GM21737 (cell line): Measurements from ENCODE around the gene COMMD6.
"Not testable (repeated sequence)": the region's sequence is repeated elsewhere in the genome, so short reads cannot be mapped to it uniquely, and the experiment has no call there.

Experiments used
- ATAC-seq: cut with Tn5 transposase; IDR thresholded peaks from one replicate; pipeline ENCODE4 v1.9.1; 2021; ENCODE audit warnings: mild to moderate bottlenecking, moderate library complexity; ENCODE audit not compliant: unreplicated experiment

COMMD6 gene

GRCh38 chr13:75537401-75538365 lies at the start of gene COMMD6:
TSS of gene COMMD6 (minus strand) at chr13:75537841. CDS start at chr13:75537805, 36 bp downstream.
- ATAC-seq = peak; percentile 97

DNA sequence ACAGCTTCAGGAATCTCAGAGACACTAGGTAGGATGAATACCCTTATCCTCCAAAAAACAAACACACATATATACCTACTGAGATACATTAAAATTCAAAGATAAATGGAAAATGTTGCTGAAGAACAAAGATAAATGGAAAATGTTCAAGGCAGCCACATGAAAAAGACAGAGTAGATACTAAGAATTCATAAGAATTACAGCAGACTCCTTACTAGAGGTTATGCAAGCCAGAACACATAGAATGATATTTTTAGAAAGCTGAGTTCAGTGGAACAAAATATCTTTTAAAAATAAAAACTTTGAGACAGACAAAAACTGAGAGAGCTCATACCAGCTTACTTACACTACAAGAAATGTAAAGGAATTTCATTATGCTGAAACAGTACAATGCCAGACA lies 47.5 kb upstream of the COMMD6 start:
- ATAC-seq = no peak

DNA sequence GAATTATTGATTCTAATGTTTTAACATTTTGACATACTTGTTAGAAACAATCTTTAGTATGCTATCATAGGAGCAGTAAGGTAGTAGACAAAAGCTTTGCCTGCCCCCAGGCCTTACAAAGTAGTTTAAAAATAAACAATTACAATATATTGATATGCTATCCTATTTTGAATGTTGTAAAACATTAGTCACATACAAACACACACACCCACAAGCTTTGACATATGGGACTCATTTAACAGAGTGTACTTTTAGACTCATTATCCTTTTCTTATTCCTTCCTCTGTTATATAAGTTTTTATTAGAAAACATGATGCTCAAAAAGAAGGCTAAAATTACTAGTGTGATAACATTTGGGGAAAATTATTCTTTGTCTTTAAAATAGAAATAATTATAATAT lies 45.5 kb upstream of the COMMD6 start:
- no peak for ATAC-seq

- no peak for ATAC-seq
Observed at GRCh38 chr13:75581874-75582640, 44.4 kb upstream of the COMMD6 start.

DNA sequence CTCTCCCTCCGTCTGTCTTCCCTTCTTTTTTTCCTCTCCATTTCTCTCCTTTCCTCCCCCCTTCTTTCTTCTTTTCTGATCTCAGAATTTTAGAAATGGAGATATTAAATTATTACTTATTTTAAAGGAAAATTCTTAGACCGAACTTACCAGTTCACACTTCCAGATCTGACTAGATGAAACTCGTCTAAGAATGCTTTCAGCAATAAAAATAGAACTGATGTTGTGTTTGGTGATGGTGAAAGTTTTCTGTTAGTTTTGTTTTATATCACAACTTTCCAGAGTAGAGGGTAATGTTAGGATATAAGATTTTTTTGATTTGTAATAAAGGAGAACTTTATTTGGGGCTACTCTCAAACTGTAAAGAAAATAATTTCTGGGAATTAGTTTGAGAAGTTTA lies 41.9 kb upstream of the COMMD6 start:
- no peak for ATAC-seq

GRCh38 chr13:75569576-75569975 lies 31.9 kb upstream of the COMMD6 start:
- no peak for ATAC-seq

GRCh38 chr13:75566658-75567057 lies 29.0 kb upstream of the COMMD6 start:
- no peak for ATAC-seq

DNA sequence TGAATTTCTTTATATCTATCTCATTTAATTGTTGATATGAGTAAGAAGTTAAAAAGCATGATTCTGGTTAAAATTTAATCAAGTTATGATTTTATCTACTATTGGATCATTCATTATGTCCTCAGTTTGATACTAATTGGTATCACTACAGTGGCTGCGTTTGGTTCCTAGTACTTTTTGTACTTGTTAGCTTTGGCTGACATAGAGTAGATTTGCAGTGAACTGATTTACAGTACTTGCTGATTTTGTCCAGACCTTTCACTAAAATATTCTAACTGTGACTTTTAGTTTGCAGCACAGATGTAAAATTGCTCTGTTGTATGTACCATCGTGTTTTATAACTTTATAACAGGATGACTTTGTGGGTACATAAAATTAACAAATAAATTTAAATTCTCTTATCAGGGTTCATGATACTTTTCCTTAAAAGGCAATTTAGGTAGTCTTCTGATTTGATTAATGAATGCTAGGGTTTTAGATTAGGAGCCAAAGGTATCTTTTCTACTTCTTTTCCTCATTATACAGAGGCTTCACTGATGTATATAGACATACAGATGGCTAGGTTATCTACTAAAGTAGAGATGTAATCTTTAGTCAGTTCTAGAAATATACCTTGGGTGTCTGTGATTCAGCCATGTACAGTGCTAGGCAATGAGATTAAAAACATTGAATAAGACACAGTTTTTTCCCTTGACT lies 20.7 kb upstream of the COMMD6 start:
- ATAC-seq = no peak

- ATAC-seq = no peak
Observed at GRCh38 chr13:75556961-75557360, 19.3 kb upstream of the COMMD6 start.

GRCh38 chr13:75555836-75556235 lies 18.2 kb upstream of the COMMD6 start:
- ATAC-seq = no peak

- no peak for ATAC-seq
Observed at GRCh38 chr13:75554981-75555380, 17.3 kb upstream of the COMMD6 start.

GRCh38 chr13:75554464-75554863 lies 16.8 kb upstream of the COMMD6 start:
- no peak for ATAC-seq

GRCh38 chr13:75550159-75550567 lies 12.5 kb upstream of the COMMD6 start:
- ATAC-seq = no peak

DNA sequence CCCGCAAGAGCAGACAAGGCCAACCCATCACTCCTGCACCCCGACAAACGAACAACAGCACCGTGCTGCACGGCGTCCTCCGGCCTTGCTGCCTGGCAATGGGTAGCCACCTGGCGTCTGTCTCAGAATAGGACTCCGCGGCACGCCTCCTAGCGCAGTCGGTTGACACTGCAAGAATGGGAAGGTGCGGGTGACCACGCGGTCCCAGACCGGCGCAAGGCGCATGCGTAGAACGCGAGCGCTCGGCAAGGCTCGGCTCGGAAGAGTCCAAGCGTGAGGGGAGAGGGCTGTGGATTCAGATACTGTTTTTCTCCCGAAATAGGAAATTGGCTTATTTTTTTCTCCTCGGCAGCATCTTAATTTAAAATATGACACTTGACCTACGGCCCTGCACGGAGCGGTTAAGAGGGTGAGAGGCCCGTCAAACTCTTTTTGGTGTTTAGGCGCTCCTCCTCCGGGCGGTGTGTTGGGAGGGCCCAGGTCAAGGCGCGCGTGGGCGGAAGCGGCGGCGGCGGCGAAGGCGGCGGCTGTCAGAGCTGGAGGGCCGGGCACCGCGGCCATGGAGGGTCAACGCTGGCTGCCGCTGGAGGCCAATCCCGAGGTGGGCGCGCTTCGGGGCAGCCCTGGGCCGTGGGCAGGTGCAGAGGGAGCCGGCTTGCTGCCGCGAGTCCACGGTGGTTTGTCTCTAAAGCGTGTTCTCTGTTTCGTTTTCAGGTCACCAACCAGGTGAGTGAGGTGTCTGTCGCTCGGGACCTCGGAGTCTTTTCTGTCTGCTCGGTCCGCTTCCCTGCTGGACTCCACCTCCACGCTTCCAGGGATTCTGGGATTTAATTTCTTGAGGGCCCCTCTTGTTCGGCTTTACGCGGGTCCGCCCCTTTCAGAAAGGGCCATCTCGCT lies 11.9 kb upstream of the COMMD6 start, which contains the start of gene UCHL3:
Gene UCHL3 (plus strand): TSS at position 530 of the 897 bp plus-strand sequence. CDS start 30 bp downstream, at position 560.
- peak; percentile 98 for ATAC-seq

DNA sequence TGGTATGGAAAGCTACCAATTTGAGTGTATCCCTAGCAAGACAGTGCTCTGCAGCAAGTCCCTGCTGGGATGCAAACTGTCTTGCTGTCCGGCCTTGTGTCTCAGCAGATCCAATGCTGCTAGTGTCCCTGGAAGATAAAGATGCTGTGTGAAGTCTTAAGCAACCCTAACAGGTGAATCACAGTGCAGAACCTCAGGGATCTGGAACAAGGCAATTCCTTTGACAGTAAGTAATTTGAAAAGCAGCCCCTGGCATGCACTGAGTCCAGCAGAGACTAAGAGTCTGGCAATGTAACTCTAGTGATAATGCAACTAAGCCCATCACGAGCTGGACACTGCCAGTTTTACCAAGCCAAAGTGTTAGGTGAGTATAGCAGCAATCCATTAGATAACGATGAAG lies 10.3 kb upstream of the COMMD6 start:
- ATAC-seq = no peak

DNA sequence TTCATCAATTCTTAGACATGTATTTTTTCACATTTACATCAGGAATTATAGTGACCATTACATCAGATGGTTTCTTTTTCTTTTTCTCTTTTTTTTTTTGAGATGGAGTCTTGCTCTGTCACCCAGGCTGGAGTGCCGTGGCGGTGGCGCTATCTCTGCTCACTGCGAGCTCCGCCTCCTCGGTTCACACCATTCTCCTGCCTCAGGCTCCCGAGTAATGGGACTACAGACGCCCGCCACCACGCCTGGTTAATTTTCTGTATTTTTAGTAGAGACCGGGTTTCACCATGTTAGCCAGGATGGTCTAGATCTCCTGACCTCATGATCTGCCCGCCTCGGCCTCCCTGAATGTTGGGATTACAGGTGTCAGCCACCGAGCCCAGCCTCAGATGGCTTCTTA lies 7.7 kb upstream of the COMMD6 start:
- not testable (repeated sequence) for ATAC-seq

- ATAC-seq = no peak
Observed at GRCh38 chr13:75544681-75545330, 7.2 kb upstream of the COMMD6 start.

- ATAC-seq = no peak
Observed at GRCh38 chr13:75541961-75542360, 4.3 kb upstream of the COMMD6 start.

- no peak for ATAC-seq
Observed at GRCh38 chr13:75541287-75541686, 3.6 kb upstream of the COMMD6 start.

- ATAC-seq = no peak
Observed at GRCh38 chr13:75533861-75534260, 3.8 kb downstream of the COMMD6 start.
